Measurements from ENCODE around the gene RERE. TPM values are rescaled to one million over a fixed set of nuclear protein-coding genes. Genes with fewer than 3 reads are reported as not detected.

The RERE gene
- total RNA-seq, 1 donor from 2014 or later = 80.3 TPM

- H3K27me3 ChIP-seq = no peaks in the 10 kb centered on the region
- no peak overlapping the region for H3K4me3 ChIP-seq
- peaks cover 13% of the 10 kb centered on the region for H3K4me1 ChIP-seq
- H3K9me3 ChIP-seq = no peaks in the 10 kb centered on the region
- no peak overlapping the region for H3K27ac ChIP-seq
- peaks cover 0 to 41% of the 10 kb centered on the region in 2 donors for H3K36me3 ChIP-seq
- intact Hi-C loops (cut with DNase I) = no loop called here
- DNase-seq (ENCODE audit: extremely low spot score in 2 of 2) = no peak
- no peak for TF ChIP-seq CTCF (IDR thresholded peaks at IDR 0.05)
Observed at GRCh38 chr1:8856689-8857412, 39.4 kb upstream of the RERE start.

- DNase-seq (ENCODE audit: extremely low spot score in 2 of 2) = no peak
- H3K36me3 ChIP-seq = peaks cover 0 to 21% of the 10 kb centered on the region in 2 donors
- no peak for TF ChIP-seq POLR2A (IDR thresholded peaks at IDR 0.05)
- no peak for TF ChIP-seq POLR2AphosphoS5 (IDR thresholded peaks at IDR 0.05; ENCODE audit: insufficient read depth in 1 of 2, low read depth in 1 of 2)
- TF ChIP-seq CTCF (IDR thresholded peaks at IDR 0.05) = no peak
- no peak overlapping the region for H3K27ac ChIP-seq
- H3K27me3 ChIP-seq = no peaks in the 10 kb centered on the region
- H3K4me1 ChIP-seq = peaks cover 10% of the 10 kb centered on the region
- intact Hi-C loops (cut with DNase I) = no loop called here
- no peaks in the 10 kb centered on the region for H3K9me3 ChIP-seq
- no peak overlapping the region for H3K4me3 ChIP-seq
Observed at GRCh38 chr1:8854240-8854639, 36.8 kb upstream of the RERE start.

DNA sequence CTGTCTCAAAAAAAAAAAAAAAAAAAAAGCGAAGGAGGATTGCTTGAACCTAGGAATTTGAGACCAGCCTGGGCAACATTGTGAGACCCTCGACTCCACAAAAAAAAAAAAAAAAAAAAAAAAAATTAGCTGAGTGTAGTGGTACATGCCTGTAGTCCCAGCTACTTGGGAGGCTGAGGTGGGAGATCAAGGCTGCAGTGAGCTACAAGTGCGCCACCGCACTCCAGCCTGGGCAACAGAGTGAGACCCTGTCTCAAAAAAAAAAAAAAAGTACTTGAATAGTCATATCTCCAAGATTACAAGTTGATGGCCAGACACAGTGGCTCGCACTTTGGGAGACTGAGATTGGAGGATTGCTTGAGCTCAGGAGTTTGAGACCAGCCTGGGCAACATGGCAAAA is 33.6 kb upstream of the RERE start:
- H3K27me3 ChIP-seq = no peaks in the 10 kb centered on the region
- peaks cover 18% of the 10 kb centered on the region for H3K4me1 ChIP-seq
- H3K9me3 ChIP-seq = no peaks in the 10 kb centered on the region
- no peaks in the 10 kb centered on the region for H3K36me3 ChIP-seq
- TF ChIP-seq POLR2A (IDR thresholded peaks at IDR 0.05) (no peak), POLR2AphosphoS5 (IDR thresholded peaks at IDR 0.05; ENCODE audit: insufficient read depth in 1 of 2, low read depth in 1 of 2) (no peak), CTCF (IDR thresholded peaks at IDR 0.05) (no peak)
- no peak for DNase-seq (ENCODE audit: extremely low spot score in 2 of 2)
- intact Hi-C loops (cut with DNase I) = no loop called here
- no peak overlapping the region for H3K27ac ChIP-seq
- H3K4me3 ChIP-seq = no peak overlapping the region

- H3K4me1 ChIP-seq = peaks cover 18% of the 10 kb centered on the region
- intact Hi-C loops (cut with DNase I) = loop anchor here (10.0 kb wide), 1 partner anchor 284 kb away; no protein-coding TSS in a partner anchor
- H3K27ac ChIP-seq = no peak overlapping the region
- DNase-seq (ENCODE audit: extremely low spot score in 2 of 2) = no peak
- H3K4me3 ChIP-seq = no peak overlapping the region
- no peaks in the 10 kb centered on the region for H3K27me3 ChIP-seq
- TF ChIP-seq POLR2A (IDR thresholded peaks at IDR 0.05) (no peak), POLR2AphosphoS5 (IDR thresholded peaks at IDR 0.05; ENCODE audit: insufficient read depth in 1 of 2, low read depth in 1 of 2) (peak; percentile 58 to 59), CTCF (IDR thresholded peaks at IDR 0.05) (peak; percentile 85 to 92 (median 85))
- no peaks in the 10 kb centered on the region for H3K36me3 ChIP-seq
- no peaks in the 10 kb centered on the region for H3K9me3 ChIP-seq
Observed at GRCh38 chr1:8848663-8849386, 31.4 kb upstream of the RERE start.

- H3K4me3 ChIP-seq = no peak overlapping the region
- H3K27me3 ChIP-seq = no peaks in the 10 kb centered on the region
- no peaks in the 10 kb centered on the region for H3K36me3 ChIP-seq
- H3K4me1 ChIP-seq = peaks cover 18% of the 10 kb centered on the region
- no peaks in the 10 kb centered on the region for H3K9me3 ChIP-seq
- DNase-seq (ENCODE audit: extremely low spot score in 2 of 2) = no peak
- intact Hi-C loops (cut with DNase I) = loop anchor here (10.0 kb wide), 1 partner anchor 283 kb away; no protein-coding TSS in a partner anchor
- TF ChIP-seq CTCF (IDR thresholded peaks at IDR 0.05) = no peak
- TF ChIP-seq POLR2AphosphoS5 (IDR thresholded peaks at IDR 0.05; ENCODE audit: insufficient read depth in 1 of 2, low read depth in 1 of 2) = no peak
- no peak for TF ChIP-seq POLR2A (IDR thresholded peaks at IDR 0.05)
- no peak overlapping the region for H3K27ac ChIP-seq
Observed at GRCh38 chr1:8847990-8848389, 30.6 kb upstream of the RERE start.
